ENCODE measurements around the gene RETSAT. TPM values are rescaled to one million over a fixed set of nuclear protein-coding genes. Genes with fewer than 3 reads are reported as not detected.

RETSAT gene
- 10 to 100 TPM; 30.1 to 31.1 TPM for total RNA-seq

- DNase-seq = peak; percentile 98
- H3K27me3 Mint-ChIP-seq = no peaks in the 10 kb centered on the region
- H3K4me1 Mint-ChIP-seq = peaks cover 45% of the 10 kb centered on the region
- peaks cover 49% of the 10 kb centered on the region for H3K36me3 Mint-ChIP-seq (ENCODE audit: low read depth)
- H3K27ac Mint-ChIP-seq = peak within 1 kb of the TSS; percentile 93
- H3K4me3 Mint-ChIP-seq = peak within 1 kb of the TSS; percentile 99
- ChIA-PET POLR2A (interaction anchor here (0.6 to 14.8 kb wide), 31 partner anchors 8 to 1086 kb away, joined by 3 to 234 read pairs (median 7); partner anchors contain the start of genes CAPG, GGCX, KDM3A and MAT2A), CTCF (interaction anchor here (0.9 to 2.1 kb wide), 8 partner anchors 13 to 283 kb away, joined by 3 to 10 read pairs (median 4); partner anchors contain the start of genes MAT2A and TGOLN2)
- no peaks in the 10 kb centered on the region for H3K9me3 Mint-ChIP-seq
Observed at GRCh38 chr2:85354286-85355072, at the start of gene RETSAT, which contains the start of gene ELMOD3. RETSAT (minus strand) TSS chr2:85354528; CDS start chr2:85354507, 21 bp downstream. ELMOD3 (plus strand) TSS chr2:85354769; CDS start chr2:85357199, 2,430 bp downstream.

GRCh38 chr2:85401844-85402243 lies 47.5 kb upstream of the RETSAT start:
- no peaks in the 10 kb centered on the region for H3K27me3 Mint-ChIP-seq
- peaks cover 10% of the 10 kb centered on the region for H3K9me3 Mint-ChIP-seq
- no peak overlapping the region for H3K4me3 Mint-ChIP-seq
- DNase-seq = no peak
- H3K27ac Mint-ChIP-seq = no peak overlapping the region
- H3K36me3 Mint-ChIP-seq (ENCODE audit: low read depth) = peaks cover 63% of the 10 kb centered on the region
- CTCF ChIA-PET = interaction anchor here (1.6 kb wide), 1 partner anchor 150 kb away, joined by 3 read pairs; no protein-coding TSS in a partner anchor
- POLR2A ChIA-PET = no interaction called here
- peaks cover 23% of the 10 kb centered on the region for H3K4me1 Mint-ChIP-seq

GRCh38 chr2:85401464-85401805 lies 47.1 kb upstream of the RETSAT start:
- Mint-ChIP-seq H3K9me3 (peaks cover 10% of the 10 kb centered on the region), H3K27me3 (no peaks in the 10 kb centered on the region), H3K27ac (no peak overlapping the region), H3K36me3 (ENCODE audit: low read depth) (peaks cover 67% of the 10 kb centered on the region), H3K4me1 (peaks cover 27% of the 10 kb centered on the region), H3K4me3 (no peak overlapping the region)
- no peak for DNase-seq
- ChIA-PET CTCF (no interaction called here), POLR2A (interaction anchor here (1.0 kb wide), 1 partner anchor 137 kb away, joined by 4 read pairs; the partner anchor contains the start of gene MAT2A)

- POLR2A ChIA-PET = interaction anchor here (1.0 kb wide), 1 partner anchor 138 kb away, joined by 4 read pairs; the partner anchor contains the start of gene MAT2A
- no peak for DNase-seq
- Mint-ChIP-seq H3K27ac (no peak overlapping the region), H3K4me1 (peaks cover 22% of the 10 kb centered on the region), H3K9me3 (peaks cover 10% of the 10 kb centered on the region), H3K27me3 (no peaks in the 10 kb centered on the region), H3K36me3 (ENCODE audit: low read depth) (peaks cover 69% of the 10 kb centered on the region), H3K4me3 (no peak overlapping the region)
- CTCF ChIA-PET = interaction anchor here (1.1 to 1.2 kb wide), 2 partner anchors 9 to 206 kb away, joined by 3 to 4 read pairs; no protein-coding TSS in a partner anchor
Observed at GRCh38 chr2:85400541-85401463, 46.5 kb upstream of the RETSAT start.

- CTCF ChIA-PET = interaction anchor here (0.6 to 1.2 kb wide), 3 partner anchors 8 to 207 kb away, joined by 3 to 4 read pairs (median 3); no protein-coding TSS in a partner anchor
Observed at GRCh38 chr2:85400023-85400422, 45.7 kb upstream of the RETSAT start.

GRCh38 chr2:85399183-85399455 lies 44.8 kb upstream of the RETSAT start:
- no peak overlapping the region for H3K27ac Mint-ChIP-seq
- peaks cover 12% of the 10 kb centered on the region for H3K4me1 Mint-ChIP-seq
- no peak for DNase-seq
- H3K9me3 Mint-ChIP-seq = peaks cover 5% of the 10 kb centered on the region
- H3K4me3 Mint-ChIP-seq = no peak overlapping the region
- POLR2A ChIA-PET = interaction anchor here (1.0 to 1.3 kb wide), 2 partner anchors 139 to 196 kb away, joined by 3 to 4 read pairs; partner anchors contain the start of genes MAT2A and RNF181
- no peaks in the 10 kb centered on the region for H3K27me3 Mint-ChIP-seq
- CTCF ChIA-PET = interaction anchor here (0.5 kb wide), 1 partner anchor 110 kb away, joined by 3 read pairs; no protein-coding TSS in a partner anchor
- peaks cover 67% of the 10 kb centered on the region for H3K36me3 Mint-ChIP-seq (ENCODE audit: low read depth)

More at GRCh38 chr2:85400023-85400422, 45.7 kb upstream of the RETSAT start:
- peaks cover 15% of the 10 kb centered on the region for H3K4me1 Mint-ChIP-seq
- DNase-seq = no peak
- H3K27me3 Mint-ChIP-seq = no peaks in the 10 kb centered on the region
- POLR2A ChIA-PET = no interaction called here
- H3K9me3 Mint-ChIP-seq = peaks cover 6% of the 10 kb centered on the region
- H3K36me3 Mint-ChIP-seq (ENCODE audit: low read depth) = peaks cover 65% of the 10 kb centered on the region
- no peak overlapping the region for H3K27ac Mint-ChIP-seq
- no peak overlapping the region for H3K4me3 Mint-ChIP-seq

GRCh38 chr2:85398426-85399182 lies 44.3 kb upstream of the RETSAT start:
- no peak overlapping the region for H3K27ac Mint-ChIP-seq
- ChIA-PET POLR2A (interaction anchor here (1.0 to 1.3 kb wide), 2 partner anchors 140 to 196 kb away, joined by 3 to 4 read pairs; partner anchors contain the start of genes MAT2A and RNF181), CTCF (interaction anchor here (0.5 kb wide), 1 partner anchor 110 kb away, joined by 3 read pairs; no protein-coding TSS in a partner anchor)
- H3K27me3 Mint-ChIP-seq = no peaks in the 10 kb centered on the region
- peaks cover 66% of the 10 kb centered on the region for H3K36me3 Mint-ChIP-seq (ENCODE audit: low read depth)
- no peak overlapping the region for H3K4me3 Mint-ChIP-seq
- H3K9me3 Mint-ChIP-seq = peaks cover 2% of the 10 kb centered on the region
- peaks cover 12% of the 10 kb centered on the region for H3K4me1 Mint-ChIP-seq
- DNase-seq = no peak

- CTCF ChIA-PET = no interaction called here
- Mint-ChIP-seq H3K4me3 (no peak overlapping the region), H3K4me1 (peaks cover 17% of the 10 kb centered on the region), H3K9me3 (no peaks in the 10 kb centered on the region), H3K27ac (no peak overlapping the region), H3K27me3 (no peaks in the 10 kb centered on the region), H3K36me3 (ENCODE audit: low read depth) (peaks cover 63% of the 10 kb centered on the region)
- POLR2A ChIA-PET = interaction anchor here (1.3 kb wide), 1 partner anchor 141 kb away, joined by 4 read pairs; the partner anchor contains the start of gene MAT2A
- no peak for DNase-seq
Observed at GRCh38 chr2:85397925-85398331, 43.6 kb upstream of the RETSAT start.

GRCh38 chr2:85396531-85397470 lies 42.5 kb upstream of the RETSAT start:
- Mint-ChIP-seq H3K27me3 (no peaks in the 10 kb centered on the region), H3K4me3 (no peak overlapping the region), H3K4me1 (peaks cover 23% of the 10 kb centered on the region), H3K27ac (peak overlapping the region; percentile 24), H3K9me3 (no peaks in the 10 kb centered on the region), H3K36me3 (ENCODE audit: low read depth) (peaks cover 56% of the 10 kb centered on the region)
- ChIA-PET POLR2A (no interaction called here), CTCF (no interaction called here)
- DNase-seq = no peak

- Mint-ChIP-seq H3K36me3 (ENCODE audit: low read depth) (peaks cover 54% of the 10 kb centered on the region), H3K27ac (no peak overlapping the region), H3K27me3 (no peaks in the 10 kb centered on the region), H3K4me3 (no peak overlapping the region), H3K9me3 (no peaks in the 10 kb centered on the region), H3K4me1 (peaks cover 23% of the 10 kb centered on the region)
- ChIA-PET CTCF (no interaction called here), POLR2A (no interaction called here)
- no peak for DNase-seq
Observed at GRCh38 chr2:85395912-85396475, 41.7 kb upstream of the RETSAT start.

- no peak for DNase-seq
- CTCF ChIA-PET = no interaction called here
- peaks cover 23% of the 10 kb centered on the region for H3K4me1 Mint-ChIP-seq
Observed at GRCh38 chr2:85394976-85395375, 40.6 kb upstream of the RETSAT start.

More at GRCh38 chr2:85394976-85395375, 40.6 kb upstream of the RETSAT start:
- POLR2A ChIA-PET = no interaction called here
- H3K4me3 Mint-ChIP-seq = no peak overlapping the region
- no peak overlapping the region for H3K27ac Mint-ChIP-seq
- H3K27me3 Mint-ChIP-seq = no peaks in the 10 kb centered on the region
- no peaks in the 10 kb centered on the region for H3K9me3 Mint-ChIP-seq
- peaks cover 50% of the 10 kb centered on the region for H3K36me3 Mint-ChIP-seq (ENCODE audit: low read depth)
